ENCODE measurements around the gene LY6G6C. TPM values are rescaled to one million over a fixed set of nuclear protein-coding genes. Genes with fewer than 3 reads are reported as not detected.

LY6G6C gene
- total and polyA plus RNA-seq, 2 of the 4 experiments (the other 2 are of a cell fraction) = not detected

- H3K23ac ChIP-seq (ENCODE audit: low read depth, low read length) = no peak overlapping the region
- WGBS, 2 experiments (ENCODE audit: extremely low coverage in 2 of 2, insufficient read length in 1 of 2) = no CpG with 5 or more reads among the region's 2 CpGs
- H3K36me3 ChIP-seq (ENCODE audit: control insufficient read depth, insufficient read depth, low read length) = peaks cover 7% of the 10 kb centered on the region; the same call in 1 of the 2 replicates
- TF ChIP-seq RCOR1 (IDR thresholded peaks at IDR 0.05; ENCODE audit: insufficient replicate concordance, low read length) = no peak
- TF ChIP-seq MXI1 (IDR thresholded peaks at IDR 0.05; ENCODE audit: borderline replicate concordance, low read depth, low read length) = no peak
- H3K9me3 ChIP-seq (ENCODE audit: control insufficient read depth, insufficient read depth, low read length) = no peaks in the 10 kb centered on the region
- H4K91ac ChIP-seq (ENCODE audit: insufficient read depth, low read depth, low read length) = no peak overlapping the region
- no peak overlapping the region for H3K18ac ChIP-seq (ENCODE audit: low read depth, low read length)
- H3K4me1 ChIP-seq (ENCODE audit: control insufficient read depth, insufficient read depth, low read length) = peaks cover 1% of the 10 kb centered on the region
- no peaks in the 10 kb centered on the region for H3K27me3 ChIP-seq (ENCODE audit: control insufficient read depth, insufficient read depth, low read length)
- intact Hi-C loops (cut with micrococcal nuclease) (no loop called here), dilution Hi-C loops (cut with HindIII; ENCODE audit: low sequenced_read_pairs, unreplicated experiment) (no loop called here), in situ Hi-C loops (cut with MboI; ENCODE audit: low sequenced_read_pairs) (no loop called here)
- ChIA-PET POLR2A (ENCODE audit: unreplicated experiment) (no interaction called here), CTCF (no interaction called here)
- H3K4ac ChIP-seq (ENCODE audit: low read depth, low read length) = no peak overlapping the region
- DNase-seq = no peak
- H2BK20ac ChIP-seq (ENCODE audit: low read depth, low read length) = no peak overlapping the region
- H3K27ac ChIP-seq (ENCODE audit: insufficient read depth, low read length) = no peak overlapping the region
- no peak overlapping the region for H2BK5ac ChIP-seq (ENCODE audit: low read depth, low read length, poor library complexity, severe bottlenecking)
- H3K14ac ChIP-seq (replicated peaks; ENCODE audit: low read depth, low read length) = no peak overlapping the region
- peak overlapping the region; percentile 6 for H2AK9ac ChIP-seq (replicated peaks; ENCODE audit: low read depth, low read length, poor library complexity)
- H3K79me1 ChIP-seq (ENCODE audit: low read depth in 1 of 2, low read length in 2 of 2) = 0 out of 4 replicates have a peak, but pooled peaks cover 0 to 2% of the 10 kb centered on the region in 2 experiments
- no peak overlapping the region for H2AFZ ChIP-seq (replicated peaks; ENCODE audit: low read length, poor library complexity)
- no peak overlapping the region for H3K4me3 ChIP-seq (ENCODE audit: insufficient read depth, low read depth, low read length)
- H3K4me2 ChIP-seq (ENCODE audit: low read depth, low read length) = no peak overlapping the region
- no TSS peak for BruUV-seq (replicated peaks)
- H3K56ac ChIP-seq (ENCODE audit: extremely low read depth, insufficient read depth, low read length) = no peak overlapping the region
- H2BK15ac ChIP-seq (ENCODE audit: low read depth, low read length) = no peak overlapping the region
- H4K20me1 ChIP-seq (ENCODE audit: insufficient read depth, low read length) = no peaks in the 10 kb centered on the region
- H3K9ac ChIP-seq (ENCODE audit: low read depth, low read length) = no peak overlapping the region
- peaks cover 8% of the 10 kb centered on the region for H3K9me1 ChIP-seq (ENCODE audit: insufficient read depth, low read length)
- no peak overlapping the region for H4K5ac ChIP-seq (ENCODE audit: low read depth, low read length)
- H2BK120ac ChIP-seq (ENCODE audit: low read depth, low read length) = no peak overlapping the region
- no peak for ATAC-seq (ENCODE audit: low read depth)
- no peak overlapping the region for H2AK5ac ChIP-seq (ENCODE audit: low read depth, low read length)
- no peak overlapping the region for H4K8ac ChIP-seq (ENCODE audit: low read depth in 2 of 2, low read length in 2 of 2)
Observed at GRCh38 chr6:31758281-31758680, 36.7 kb upstream of the LY6G6C start.
